ENCODE data around the gene RFTN1. TPM values are rescaled to one million over a fixed set of nuclear protein-coding genes. Genes with fewer than 3 reads are reported as not detected.

RFTN1 gene
- total and polyA plus RNA-seq, 2 of the 8 experiments (the other 6 are each of a cell fraction or from before 2014, with no cell fraction given) = 4.6 to 6.7 TPM

GRCh38 chr3:16522834-16523233, 9.3 kb upstream of the RFTN1 start (continued):
- TF ChIP-seq ZNF274 (IDR thresholded peaks at IDR 0.05; ENCODE audit: borderline replicate concordance, extremely low read depth, low read length) = no peak
- no peak for TF ChIP-seq TCF12 (IDR thresholded peaks at IDR 0.05; ENCODE audit: low read depth, low read length)
- TF ChIP-seq GTF2F1 (IDR thresholded peaks at IDR 0.05; ENCODE audit: borderline replicate concordance, low read depth, low read length) = no peak
- no peak for TF ChIP-seq JUND (IDR thresholded peaks at IDR 0.05; ENCODE audit: low read length)
- no peak for TF ChIP-seq CHD1 (IDR thresholded peaks at IDR 0.05; ENCODE audit: low read depth, low read length)
- no peak for TF ChIP-seq USF2 (IDR thresholded peaks at IDR 0.05; ENCODE audit: low read length)
- TF ChIP-seq RXRA (IDR thresholded peaks at IDR 0.05; ENCODE audit: insufficient read depth, low read depth, low read length) = no peak
- no peak for TF ChIP-seq CTBP2 (IDR thresholded peaks at IDR 0.05; ENCODE audit: borderline replicate concordance, insufficient read depth, insufficient read length, low read length)
- TF ChIP-seq EZH2 (IDR thresholded peaks at IDR 0.05; ENCODE audit: low read depth, low read length, severe bottlenecking) = no peak
- no peak for TF ChIP-seq PHF8 (conservative IDR thresholded peaks at IDR 0.05; ENCODE audit: low read depth, low read length)
- no peak for TF ChIP-seq HDAC2 (IDR thresholded peaks at IDR 0.05; ENCODE audit: borderline replicate concordance in 1 of 2, low read depth in 2 of 2, low read length in 2 of 2)
- TF ChIP-seq SUZ12 (IDR thresholded peaks at IDR 0.05; ENCODE audit: low read length) = no peak
- TF ChIP-seq RFX5 (IDR thresholded peaks at IDR 0.05; ENCODE audit: borderline replicate concordance, low read depth, low read length) = no peak
- no peak for TF ChIP-seq FOSL1 (IDR thresholded peaks at IDR 0.05; ENCODE audit: insufficient read depth, low read depth, low read length)
- TF ChIP-seq EGR1 (IDR thresholded peaks at IDR 0.05; ENCODE audit: borderline replicate concordance, low read depth, low read length) = no peak
- TF ChIP-seq POU5F1 (IDR thresholded peaks at IDR 0.05; ENCODE audit: low read depth, low read length) = no peak
- TF ChIP-seq ASH2L (IDR thresholded peaks at IDR 0.05; ENCODE audit: low read length) = no peak
- no peak for TF ChIP-seq KDM4A (IDR thresholded peaks at IDR 0.05; ENCODE audit: low read depth, low read length, severe bottlenecking)

All from H1 (cell line).